Dedifferentiated amniotic fluid mesenchymal stem cell (primary cell): ENCODE measurements around the gene VDAC2.

Experiments used
- DNase-seq: peaks from one replicate; pipeline ENCODE4 v3.0.0-alpha.2; 2016; ENCODE audit errors: extremely low spot score

Gene VDAC2

GRCh38 chr10:75253281-75254220 is 43.0 kb downstream of the VDAC2 start:
- no peak for DNase-seq

- no peak for DNase-seq
These were observed 44.1 kb downstream of the VDAC2 start for GRCh38 chr10:75254739-75255138.

GRCh38 chr10:75260990-75261389 is 50.4 kb downstream of the VDAC2 start:
- no peak for DNase-seq

- DNase-seq: no peak
These were observed 51.5 kb downstream of the VDAC2 start for GRCh38 chr10:75261813-75262705.

- no peak for DNase-seq
These were observed 53.2 kb downstream of the VDAC2 start for GRCh38 chr10:75263806-75264205.

- no peak for DNase-seq
These were observed 55.3 kb downstream of the VDAC2 start for GRCh38 chr10:75265856-75266255.

- no peak for DNase-seq
These were observed 56.3 kb downstream of the VDAC2 start for GRCh38 chr10:75266945-75267344.

GRCh38 chr10:75269605-75270004 is 59.0 kb downstream of the VDAC2 start:
- no peak for DNase-seq

- DNase-seq: no peak
These were observed 61.5 kb downstream of the VDAC2 start for GRCh38 chr10:75272094-75272493.

- no peak for DNase-seq
These were observed 62.3 kb downstream of the VDAC2 start for GRCh38 chr10:75272896-75273295.

GRCh38 chr10:75276069-75276872 is 65.7 kb downstream of the VDAC2 start:
- no peak for DNase-seq

GRCh38 chr10:75280236-75280635 is 69.6 kb downstream of the VDAC2 start:
- DNase-seq: no peak
